Fibroblast of lung (primary cell): ENCODE measurements around the gene CASP4.

Source experiments
- CTCF ChIP-seq, 2 donors: IDR thresholded peaks in 1 of 2; conservative IDR thresholded peaks in 1 of 2; 1 replicate in 1 of 2; 2 replicates in 1 of 2; pipeline ENCODE4 v1.5.1; 2011 to 2012; ENCODE audit warnings: low read length in 2 of 2, control low read depth in 1 of 2, inconsistent platforms in 1 of 2, low read depth in 1 of 2, mild to moderate bottlenecking in 1 of 2
- EZH2 ChIP-seq: IDR thresholded peaks from 2 replicates; pipeline ENCODE4 v1.5.1; 2012; ENCODE audit warnings: low read length, control low read depth, mild to moderate bottlenecking; ENCODE audit errors: missing control alignments

GRCh38 chr11:105007463-105007862 lies 39.1 kb upstream of the CASP4 start:
- TF ChIP-seq CTCF (conservative IDR thresholded peaks at IDR 0.05 in 1 of 2, IDR thresholded peaks at IDR 0.05 in 1 of 2; ENCODE audit: low read depth in 1 of 2, low read length in 2 of 2) (no peak), EZH2 (no peak)
